GM12878 (cell line): Measurements from ENCODE around the gene DERL2. TPM values are rescaled to one million over a fixed set of nuclear protein-coding genes. Genes with fewer than 3 reads are reported as not detected.

Source experiments
- ATAC-seq: fragments of 200-7000 bp; cut with Tn5 transposase; 3 replicates; pipeline ENCODE4 v1.9.1; 2020; ENCODE audit warnings: mild to moderate bottlenecking, moderate library complexity
- BruUV-seq: library from RNA; stranded (reverse); fragments of 400-500 nt; replicated peaks from 2 replicates; lab custom pipeline; 2021; lab: Mats Ljungman, UMichigan
- CTCF ChIA-PET: fragments of 300-600 bp; sonication (Branson Sonifier 250); formaldehyde crosslinking; extraction: SDS; loops from one replicate; lab custom pipeline; 2021; ENCODE audit warnings: inconsistent platforms; lab: Yijun Ruan, JAX
- POLR2A ChIA-PET: fragments of 350-600 bp; formaldehyde crosslinking; extraction: SDS; loops from one replicate; lab custom pipeline; 2021; ENCODE audit warnings: inconsistent platforms; lab: Charles Lee
- RAD21 ChIA-PET: fragments of 300-600 bp; sonication (Branson Sonifier 250); formaldehyde crosslinking; loops from one replicate; lab custom pipeline; 2023; ENCODE audit warnings: antibody characterized with exemption; ENCODE audit not compliant: unreplicated experiment; lab: Charles Lee
- SMC1A ChIA-PET: fragments of 300-600 bp; sonication (Branson Sonifier 250); formaldehyde crosslinking; loops from one replicate; lab custom pipeline; 2023; ENCODE audit not compliant: unreplicated experiment, uncharacterized antibody; lab: Charles Lee
- DNase-seq: peaks from one replicate; pipeline ENCODE4 v3.0.0-alpha.2; 2011; ENCODE audit warnings: low read depth, low spot score
- FAIRE-seq: peaks from 3 replicates; lab custom pipeline; 2011; peaks lifted over from hg19 to GRCh38; lab: Jason Lieb, UNC
- H2AFZ ChIP-seq: 2 replicates; pipeline ENCODE4 v1.6.0; 2011; ENCODE audit warnings: low read depth, low read length, control low read depth; ENCODE audit not compliant: control insufficient read depth
- H3K27ac ChIP-seq: 2 replicates; pipeline ENCODE4 v1.5.1; 2011; ENCODE audit warnings: control low read depth; ENCODE audit not compliant: control insufficient read depth, insufficient read depth
- H3K27me3 ChIP-seq, 2 experiments: replicated peaks in 1 of 2; 2 replicates each; pipeline versions ENCODE4 v1.6.0 to v1.6.1; 2011; ENCODE audit warnings: low read length in 1 of 2; ENCODE audit not compliant: control insufficient read depth in 2 of 2, insufficient read depth in 2 of 2
- H3K36me3 ChIP-seq, 2 experiments: 2 replicates each; pipeline ENCODE4 v1.5.1; 2011; ENCODE audit warnings: low read length in 1 of 2; ENCODE audit not compliant: control insufficient read depth in 2 of 2, insufficient read depth in 2 of 2
- H3K4me1 ChIP-seq: 2 replicates; pipeline ENCODE4 v1.6.1; 2011; ENCODE audit warnings: mild to moderate bottlenecking, low read length, moderate library complexity, mixed read lengths; ENCODE audit not compliant: control insufficient read depth, insufficient read depth
- H3K4me2 ChIP-seq: 2 replicates; pipeline ENCODE4 v1.6.0; 2011; ENCODE audit warnings: control low read depth; ENCODE audit not compliant: control insufficient read depth, insufficient read depth
- H3K4me3 ChIP-seq: fragments of 200-600 bp; sonication (generic); 2 replicates; pipeline ENCODE4 v1.5.1; 2016
- H3K79me2 ChIP-seq: 2 replicates; pipeline ENCODE4 v1.6.0; 2011; ENCODE audit warnings: low read length; ENCODE audit not compliant: control insufficient read depth, insufficient read depth
- H3K9ac ChIP-seq: 2 replicates; pipeline ENCODE4 v1.8.0; 2011; ENCODE audit warnings: low read length, control low read depth, mixed read lengths; ENCODE audit not compliant: control insufficient read depth, insufficient read depth
- H3K9me3 ChIP-seq: replicated peaks from 3 replicates; pipeline ENCODE4 v1.5.1; 2011; ENCODE audit warnings: mild to moderate bottlenecking, low read length; ENCODE audit not compliant: control insufficient read depth, insufficient read depth
- H4K20me1 ChIP-seq: 2 replicates; pipeline ENCODE4 v1.6.0; 2011; ENCODE audit not compliant: control insufficient read depth, insufficient read depth
- BMI1 ChIP-seq: fragments of 450-650 bp; IDR thresholded peaks from 2 replicates; pipeline ENCODE4 v1.6.1; 2016; ENCODE audit warnings: mild to moderate bottlenecking, moderate library complexity, borderline replicate concordance
- CBX5 ChIP-seq: sonication (generic); IDR thresholded peaks from 2 replicates; pipeline ENCODE4 v1.6.1; 2016; ENCODE audit warnings: low read depth, moderate library complexity, mild to moderate bottlenecking, inconsistent platforms
- DPF2 ChIP-seq: fragments of 450-650 bp; IDR thresholded peaks from 2 replicates; pipeline ENCODE4 v1.6.1; 2017; ENCODE audit warnings: mild to moderate bottlenecking
- JUNB ChIP-seq: IDR thresholded peaks from 2 replicates; pipeline ENCODE4 v1.6.1; 2016; ENCODE audit warnings: antibody characterized with exemption, mild to moderate bottlenecking
- MTA2 ChIP-seq: fragments of 450-650 bp; IDR thresholded peaks from 2 replicates; pipeline ENCODE4 v1.6.1; 2016; ENCODE audit warnings: low read depth, mild to moderate bottlenecking, moderate library complexity
- NFYB ChIP-seq: IDR thresholded peaks from 2 replicates; pipeline ENCODE4 v1.6.1; 2011; ENCODE audit warnings: low read depth, mild to moderate bottlenecking, low read length, improper control_type of control experiment, moderate library complexity; ENCODE audit not compliant: insufficient read depth
- PBX3 ChIP-seq: IDR thresholded peaks from 2 replicates; pipeline ENCODE4 v1.6.1; 2011; ENCODE audit warnings: mild to moderate bottlenecking, low read depth, low read length, moderate library complexity; ENCODE audit not compliant: insufficient replicate concordance
- SKIL ChIP-seq: fragments of 450-650 bp; IDR thresholded peaks from 2 replicates; pipeline ENCODE4 v1.6.1; 2017; ENCODE audit warnings: mild to moderate bottlenecking, low read depth, inconsistent platforms; ENCODE audit not compliant: poor library complexity, severe bottlenecking
- SMARCA5 ChIP-seq: fragments of 450-650 bp; IDR thresholded peaks from 2 replicates; pipeline ENCODE4 v1.6.1; 2017; ENCODE audit warnings: mild to moderate bottlenecking
- STAT3 ChIP-seq: IDR thresholded peaks from 2 replicates; pipeline ENCODE4 v1.6.1; 2011; ENCODE audit warnings: low read depth, low read length, improper control_type of control experiment
- SUZ12 ChIP-seq: fragments of 200-600 bp; sonication (generic); IDR thresholded peaks from one replicate; pipeline ENCODE4 v1.6.1; 2018; ENCODE audit warnings: antibody characterized with exemption, mild to moderate bottlenecking; ENCODE audit not compliant: unreplicated experiment
- WGBS: methylation state at CpG from one replicate; pipeline ENCODE4 v1.1.6; 2016; ENCODE audit warnings: low lambda C conversion rate; ENCODE audit not compliant: insufficient replicate concordance, insufficient coverage; ENCODE audit errors: missing lambda C conversion rate; 5-methylcytosine and 5-hydroxymethylcytosine counted together
- in situ Hi-C: fragments of 300-500 bp; cut with MboI; formaldehyde crosslinking; loops from 9 replicates; pipeline ENCODE4 v1.14.3; 2018; ENCODE audit warnings: mixed read lengths
- intact Hi-C: fragments of 100-400 bp; cut with micrococcal nuclease; formaldehyde crosslinking; loops from one replicate; pipeline ENCODE4 v1.14.2; 2022; ENCODE audit not compliant: unreplicated experiment
- polyA plus RNA-seq, 11 experiments: library from polyadenylated mRNA; depleted of rRNA in 4 of 11; unstranded in 6 of 11; stranded (reverse) in 5 of 11; fragments of >200 nt; fragmentation: Nextera tagmentation in 4 of 11; fragmentation: Illumina TruSeq in 1 of 11; extraction: Ambion mirVana in 4 of 11; extraction: Trizol in 1 of 11; gene quantifications; 1 replicate in 1 of 11; 2 replicates in 10 of 11; pipeline versions ENCODE4 v1.2.1 to v1.2.3, GENCODE V29; 2011 to 2016; ENCODE audit warnings: inconsistent platforms in 2 of 11, missing spikeins in 2 of 11, low read depth in 1 of 11
- total RNA-seq, 4 experiments: library from RNA; depleted of rRNA in 3 of 4; stranded (reverse); fragments of >200 nt in 3 of 4; fragmentation: Illumina TruSeq in 1 of 4; extraction: Trizol in 1 of 4; gene quantifications; 2 replicates each; pipeline versions ENCODE4 v1.2.1 to v1.2.3, GENCODE V29; 2013 to 2021
- TF ChIP-seq, protein P1 (sequence below): fragments of 150-350 bp; IDR thresholded peaks from 2 replicates; pipeline ENCODE4 v1.6.1; 2014; ENCODE audit warnings: mild to moderate bottlenecking, low read depth, low read length

Gene DERL2
- total and polyA plus RNA-seq, 10 of the 15 experiments (the other 5 are each of a cell fraction or from before 2014, with no cell fraction given) = 40.5 to 236 (median 69.3) TPM

DNA sequence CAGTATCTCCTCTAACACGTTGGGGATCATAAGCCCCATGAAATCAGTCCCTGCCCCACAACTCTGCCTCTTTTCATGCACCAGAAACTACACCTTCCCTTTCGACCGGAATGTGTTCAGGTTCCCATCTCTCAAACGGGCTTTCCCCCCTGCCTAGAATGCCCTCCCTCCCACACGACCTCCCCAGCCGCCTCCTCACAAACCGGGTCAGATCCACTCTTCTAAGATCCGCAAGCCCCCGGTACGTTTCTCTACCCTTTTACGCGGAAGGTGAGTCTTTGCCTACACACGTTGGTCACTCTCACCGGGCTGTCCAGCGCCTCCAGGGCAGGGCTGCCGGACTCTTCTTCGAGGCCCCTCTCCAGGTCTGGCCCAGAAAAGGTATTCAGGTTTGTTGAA, 17.9 kb downstream of the DERL2 start:
- in situ Hi-C loops = no loop called here
- DNase-seq = no peak
- WGBS = under 1% methylated on average over 11 of the region's 17 CpGs

More for the DNA sequence above, 17.9 kb downstream of the DERL2 start:
- Histone ChIP-seq H3K4me3 (peak overlapping the region; percentile 87), H3K9ac (peak overlapping the region; percentile 92), H3K27me3 (no peaks in the 10 kb centered on the region), H3K4me2 (peak overlapping the region; percentile 79), H4K20me1 (no peaks in the 10 kb centered on the region), H3K36me3 (peaks cover 0 to 8% of the 10 kb centered on the region in 2 experiments), H2AFZ (peak overlapping the region; percentile 62), H3K79me2 (peaks cover 58% of the 10 kb centered on the region), H3K27ac (peak overlapping the region; percentile 76), H3K9me3 (no peaks in the 10 kb centered on the region), H3K4me1 (no peaks in the 10 kb centered on the region)
- ATAC-seq (peak; percentile 25), FAIRE-seq (no peak)
- ChIA-PET RAD21 (no interaction called here), SMC1A (interaction anchor here (0.6 to 1.3 kb wide), 4 partner anchors 17 to 905 kb away, joined by 3 read pairs; partner anchors contain the start of gene C1QBP), POLR2A (interaction anchor here (1.2 to 2.3 kb wide), 3 partner anchors 17 to 29 kb away, joined by 4 to 7 read pairs (median 6); partner anchors contain the start of gene C1QBP), CTCF (interaction anchor here (0.6 to 1.4 kb wide), 4 partner anchors 11 to 360 kb away, joined by 4 to 5 read pairs (median 4); no protein-coding TSS in a partner anchor)
- intact Hi-C loops = no loop called here
- TF ChIP-seq SKIL (no peak), MTA2 (no peak), STAT3 (no peak), SUZ12 (no peak), SMARCA5 (no peak), NFYB (no peak), PBX3 (no peak), CBX5 (no peak), JUNB (no peak), DPF2 (no peak), BMI1 (no peak)
- TF ChIP-seq, protein P1, sequence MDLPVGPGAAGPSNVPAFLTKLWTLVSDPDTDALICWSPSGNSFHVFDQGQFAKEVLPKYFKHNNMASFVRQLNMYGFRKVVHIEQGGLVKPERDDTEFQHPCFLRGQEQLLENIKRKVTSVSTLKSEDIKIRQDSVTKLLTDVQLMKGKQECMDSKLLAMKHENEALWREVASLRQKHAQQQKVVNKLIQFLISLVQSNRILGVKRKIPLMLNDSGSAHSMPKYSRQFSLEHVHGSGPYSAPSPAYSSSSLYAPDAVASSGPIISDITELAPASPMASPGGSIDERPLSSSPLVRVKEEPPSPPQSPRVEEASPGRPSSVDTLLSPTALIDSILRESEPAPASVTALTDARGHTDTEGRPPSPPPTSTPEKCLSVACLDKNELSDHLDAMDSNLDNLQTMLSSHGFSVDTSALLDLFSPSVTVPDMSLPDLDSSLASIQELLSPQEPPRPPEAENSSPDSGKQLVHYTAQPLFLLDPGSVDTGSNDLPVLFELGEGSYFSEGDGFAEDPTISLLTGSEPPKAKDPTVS = no peak
- no TSS peak for BruUV-seq
